Ovary (tissue), 1 donor: ENCODE data around the gene EHBP1.

Experiments used
- EP300 ChIP-seq: sonication (generic); formaldehyde crosslinking; IDR thresholded peaks from one replicate; pipeline ENCODE4 v1.6.1; 2017; ENCODE audit warnings: antibody characterized with exemption
- POLR2A ChIP-seq: fragments of 450-650 bp; IDR thresholded peaks from one replicate; pipeline ENCODE4 v1.6.1; 2017; ENCODE audit warnings: antibody characterized with exemption, mild to moderate bottlenecking, moderate library complexity

- no peak for TF ChIP-seq EP300
- TF ChIP-seq POLR2A: no peak
Measured at GRCh38 chr2:62824388-62824787, 118.9 kb downstream of the EHBP1 start.
